Measurements from ENCODE around the gene SHISA9.

GRCh38 chr16:12964461-12964860 is 63.1 kb downstream of the SHISA9 start:
- TF ChIP-seq CTCF (IDR thresholded peaks at IDR 0.05) (no peak), POLR2A (IDR thresholded peaks at IDR 0.05) (no peak)
